ENCODE results near the gene GP1BA. TPM values are rescaled to one million over a fixed set of nuclear protein-coding genes. Genes with fewer than 3 reads are reported as not detected.
A peak's percentile ranks its signal among the peaks of the same experiment; 100 is the strongest.

Gene GP1BA
- total and polyA plus RNA-seq, 3 experiments from 2014 or later: not detected

GRCh38 chr17:4956493-4957061, 24.5 kb downstream of the GP1BA start:
- POLR2A ChIA-PET: interaction anchor here (0.6 to 11.7 kb wide), 2 partner anchors 10 to 64 kb away, joined by 3 to 187 read pairs; partner anchors contain the start of gene SPAG7
- H3K4me1 ChIP-seq (ENCODE audit: insufficient read depth, low read length): no peaks in the 10 kb centered on the region
- peak in 2 of 5 donors; percentile 25 to 65 for DNase-seq
- no peak overlapping the region for H3K27ac ChIP-seq (ENCODE audit: low read depth, low read length)
- Mint-ChIP-seq H3K27me3 (no peaks in the 10 kb centered on the region), H3K4me1 (peaks cover 0 to 8% (median 6%) of the 10 kb centered on the region in 3 donors), H3K4me3 (peak overlapping the region in 1 of 7 donors; percentile 56), H3K36me3 (peaks cover 0 to 27% (median 5%) of the 10 kb centered on the region in 3 donors), H3K27ac (peak overlapping the region in 2 of 8 donors; percentile 57 to 69), H3K9me3 (peaks cover 0 to 2% (median 0%) of the 10 kb centered on the region in 5 donors)
- no peak overlapping the region for H3K4me3 ChIP-seq (ENCODE audit: low read length)
- peaks cover 3% of the 10 kb centered on the region for H3K36me3 ChIP-seq (ENCODE audit: insufficient read depth, low read length)
- CTCF ChIA-PET: interaction anchor here (1.2 to 3.0 kb wide), 3 partner anchors 10 to 167 kb away, joined by 3 to 11 read pairs (median 8); partner anchors contain the start of gene SPAG7
- H3K27me3 ChIP-seq (ENCODE audit: insufficient read depth, low read length, poor library complexity, severe bottlenecking): no peaks in the 10 kb centered on the region
- no peaks in the 10 kb centered on the region for H3K9me3 ChIP-seq (ENCODE audit: low read length)

- no peaks in the 10 kb centered on the region for H3K27me3 Mint-ChIP-seq
- no peak overlapping the region for H3K27ac ChIP-seq (ENCODE audit: low read depth, low read length)
- no peak overlapping the region for H3K4me3 Mint-ChIP-seq
- no peak for DNase-seq
- H3K4me1 ChIP-seq (ENCODE audit: insufficient read depth, low read length): no peaks in the 10 kb centered on the region
- ChIA-PET CTCF (interaction anchor here (1.2 to 3.0 kb wide), 2 partner anchors 49 to 168 kb away, joined by 3 to 8 read pairs; no protein-coding TSS in a partner anchor), POLR2A (interaction anchor here (0.9 kb wide), 1 partner anchor 9 kb away, joined by 3 read pairs; no protein-coding TSS in a partner anchor)
- peaks cover 0 to 10% (median 6%) of the 10 kb centered on the region in 3 donors for H3K4me1 Mint-ChIP-seq
- H3K27ac Mint-ChIP-seq: no peak overlapping the region
- H3K4me3 ChIP-seq (ENCODE audit: low read length): no peak overlapping the region
- H3K36me3 ChIP-seq (ENCODE audit: insufficient read depth, low read length): peaks cover 3% of the 10 kb centered on the region
- H3K27me3 ChIP-seq (ENCODE audit: insufficient read depth, low read length, poor library complexity, severe bottlenecking): no peaks in the 10 kb centered on the region
- H3K9me3 ChIP-seq (ENCODE audit: low read length): no peaks in the 10 kb centered on the region
- peaks cover 0 to 30% (median 5%) of the 10 kb centered on the region in 3 donors for H3K36me3 Mint-ChIP-seq
- peaks cover 0 to 2% (median 0%) of the 10 kb centered on the region in 5 donors for H3K9me3 Mint-ChIP-seq
Measured at GRCh38 chr17:4958102-4958501, 26.0 kb downstream of the GP1BA start.

GRCh38 chr17:4959261-4959965, 27.3 kb downstream of the GP1BA start:
- H3K27me3 Mint-ChIP-seq: no peaks in the 10 kb centered on the region
- H3K4me3 ChIP-seq (ENCODE audit: low read length): no peak overlapping the region
- H3K4me3 Mint-ChIP-seq: no peak overlapping the region
- H3K4me1 ChIP-seq (ENCODE audit: insufficient read depth, low read length): no peaks in the 10 kb centered on the region
- no peak overlapping the region for H3K27ac ChIP-seq (ENCODE audit: low read depth, low read length)
- no peak for DNase-seq
- H3K4me1 Mint-ChIP-seq: peaks cover 0 to 11% (median 6%) of the 10 kb centered on the region in 3 donors
- peaks cover 0 to 33% (median 5%) of the 10 kb centered on the region in 3 donors for H3K36me3 Mint-ChIP-seq
- no peak overlapping the region for H3K27ac Mint-ChIP-seq
- H3K9me3 ChIP-seq (ENCODE audit: low read length): no peaks in the 10 kb centered on the region
- H3K27me3 ChIP-seq (ENCODE audit: insufficient read depth, low read length, poor library complexity, severe bottlenecking): no peaks in the 10 kb centered on the region
- ChIA-PET CTCF (no interaction called here), POLR2A (no interaction called here)
- H3K36me3 ChIP-seq (ENCODE audit: insufficient read depth, low read length): peaks cover 3% of the 10 kb centered on the region
- peaks cover 0 to 2% (median 0%) of the 10 kb centered on the region in 5 donors for H3K9me3 Mint-ChIP-seq

GRCh38 chr17:4960279-4960922, 28.3 kb downstream of the GP1BA start:
- H3K27me3 ChIP-seq (ENCODE audit: insufficient read depth, low read length, poor library complexity, severe bottlenecking): no peaks in the 10 kb centered on the region
- no peaks in the 10 kb centered on the region for H3K4me1 ChIP-seq (ENCODE audit: insufficient read depth, low read length)
- ChIA-PET POLR2A (no interaction called here), CTCF (no interaction called here)
- no peak for DNase-seq
- Mint-ChIP-seq H3K4me1 (peaks cover 3 to 15% (median 9%) of the 10 kb centered on the region in 3 donors), H3K27me3 (no peaks in the 10 kb centered on the region), H3K27ac (peak overlapping the region in 2 of 8 donors; percentile 38 to 81), H3K36me3 (peaks cover 0 to 36% (median 7%) of the 10 kb centered on the region in 3 donors), H3K9me3 (peaks cover 0 to 2% (median 0%) of the 10 kb centered on the region in 5 donors), H3K4me3 (peak overlapping the region in 1 of 7 donors; percentile 32)
- H3K36me3 ChIP-seq (ENCODE audit: insufficient read depth, low read length): peaks cover 3% of the 10 kb centered on the region
- no peak overlapping the region for H3K4me3 ChIP-seq (ENCODE audit: low read length)
- no peaks in the 10 kb centered on the region for H3K9me3 ChIP-seq (ENCODE audit: low read length)
- no peak overlapping the region for H3K27ac ChIP-seq (ENCODE audit: low read depth, low read length)

- Mint-ChIP-seq H3K4me3 (peak overlapping the region in 5 of 7 donors; percentile 13 to 60 (median 47)), H3K27ac (peak overlapping the region in 2 of 8 donors; percentile 63 to 84), H3K27me3 (no peaks in the 10 kb centered on the region), H3K36me3 (peaks cover 0 to 30% (median 6%) of the 10 kb centered on the region in 3 donors), H3K9me3 (peaks cover 0 to 2% (median 0%) of the 10 kb centered on the region in 5 donors), H3K4me1 (peaks cover 13 to 16% (median 15%) of the 10 kb centered on the region in 3 donors)
- H3K4me1 ChIP-seq (ENCODE audit: insufficient read depth, low read length): peaks cover 20% of the 10 kb centered on the region
- ChIA-PET POLR2A (interaction anchor here (2.1 to 5.2 kb wide), 4 partner anchors 15 to 66 kb away, joined by 6 to 187 read pairs (median 43); partner anchors contain the start of genes C17orf107, CAMTA2, ENO3 and PFN1), CTCF (interaction anchor here (1.0 to 5.1 kb wide), 8 partner anchors 9 to 98 kb away, joined by 3 to 34 read pairs (median 4); partner anchors contain the start of genes CHRNE, ENO3, PFN1 and RNF167)
- no peak for DNase-seq
- no peaks in the 10 kb centered on the region for H3K27me3 ChIP-seq (ENCODE audit: insufficient read depth, low read length, poor library complexity, severe bottlenecking)
- H3K27ac ChIP-seq (ENCODE audit: low read depth, low read length): no peak overlapping the region
- no peaks in the 10 kb centered on the region for H3K9me3 ChIP-seq (ENCODE audit: low read length)
- no peaks in the 10 kb centered on the region for H3K36me3 ChIP-seq (ENCODE audit: insufficient read depth, low read length)
- H3K4me3 ChIP-seq (ENCODE audit: low read length): no peak overlapping the region
Measured at GRCh38 chr17:4965311-4965986, 33.4 kb downstream of the GP1BA start.

GRCh38 chr17:4966844-4967538, 34.9 kb downstream of the GP1BA start:
- H3K9me3 Mint-ChIP-seq: no peaks in the 10 kb centered on the region
- peak overlapping the region in 2 of 8 donors; percentile 8 to 80 for H3K27ac Mint-ChIP-seq
- Histone ChIP-seq H3K27me3 (ENCODE audit: insufficient read depth, low read length, poor library complexity, severe bottlenecking) (no peaks in the 10 kb centered on the region), H3K4me1 (ENCODE audit: insufficient read depth, low read length) (peaks cover 20% of the 10 kb centered on the region), H3K27ac (ENCODE audit: low read depth, low read length) (peak overlapping the region; percentile 76), H3K4me3 (ENCODE audit: low read length) (peak overlapping the region; percentile 100), H3K36me3 (ENCODE audit: insufficient read depth, low read length) (no peaks in the 10 kb centered on the region), H3K9me3 (ENCODE audit: low read length) (no peaks in the 10 kb centered on the region)
- POLR2A ChIA-PET: interaction anchor here (0.6 to 5.2 kb wide), 16 partner anchors 9 to 823 kb away, joined by 3 to 187 read pairs (median 6); partner anchors contain the start of genes C17orf107, CAMTA2, CHRNE and CYB5D2
- peaks cover 0 to 34% (median 3%) of the 10 kb centered on the region in 3 donors for H3K36me3 Mint-ChIP-seq
- H3K4me3 Mint-ChIP-seq: no peak overlapping the region
- peaks cover 16 to 20% (median 20%) of the 10 kb centered on the region in 3 donors for H3K4me1 Mint-ChIP-seq
- CTCF ChIA-PET: interaction anchor here (0.6 to 5.1 kb wide), 25 partner anchors 11 to 264 kb away, joined by 3 to 34 read pairs (median 5); partner anchors contain the start of genes C17orf107, CAMTA2, CHRNE and ENO3
- DNase-seq: peak; percentile 90 to 98 (median 97)
- H3K27me3 Mint-ChIP-seq: no peaks in the 10 kb centered on the region

Data from CD8-positive, alpha-beta memory T cell (primary cell).